ENCODE measurements around the gene ZDHHC14. TPM values are rescaled to one million over a fixed set of nuclear protein-coding genes. Genes with fewer than 3 reads are reported as not detected.

ZDHHC14 gene
- total and polyA plus RNA-seq, 4 donors = 4.3 to 18.3 (median 8.9) TPM

DNA sequence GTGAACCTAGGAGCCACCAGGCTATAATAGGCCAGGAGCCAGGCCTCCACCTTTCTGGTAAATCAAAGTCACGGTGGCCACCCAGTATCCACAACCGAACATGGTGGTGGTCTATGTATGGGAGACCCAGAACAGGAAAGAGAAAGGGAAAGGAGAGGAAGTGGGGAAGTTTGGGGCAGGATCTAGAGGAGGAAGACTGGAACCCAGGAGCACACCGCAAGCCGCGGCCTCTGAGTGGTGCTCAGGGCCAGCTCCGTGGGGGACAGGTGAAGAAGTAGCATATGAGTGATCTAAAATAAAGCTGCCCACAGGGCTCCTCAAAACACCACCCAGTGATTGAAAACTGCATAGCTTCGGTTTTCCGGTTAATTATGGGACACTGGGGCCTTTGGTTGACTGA is 214.8 kb downstream of the ZDHHC14 start:
- DNase-seq = no peak
- no peak for ATAC-seq (ENCODE audit: insufficient read depth, low FRiP score)
- Histone ChIP-seq H3K9ac (ENCODE audit: insufficient read depth in 1 of 2, low read length in 2 of 2) (no peak overlapping the region), H3K4me3 (no peak overlapping the region), H3K36me3 (ENCODE audit: control insufficient read depth in 4 of 4, insufficient read depth in 4 of 4, low read length in 4 of 4) (peaks cover 0 to 2% (median 0%) of the 10 kb centered on the region in 4 donors), H3K9me3 (ENCODE audit: control insufficient read depth in 4 of 4, insufficient read depth in 3 of 4, low read length in 3 of 4) (peaks cover 0 to under 1% (median 0%) of the 10 kb centered on the region in 4 donors), H3K27ac (ENCODE audit: low read depth in 1 of 2, low read length in 1 of 2) (no peak overlapping the region), H3K4me1 (ENCODE audit: control insufficient read depth in 5 of 5, insufficient read depth in 5 of 5, low read length in 5 of 5) (peaks cover 0 to 26% (median 5%) of the 10 kb centered on the region in 5 donors), H3K27me3 (ENCODE audit: control insufficient read depth in 3 of 3, insufficient read depth in 3 of 3, low read length in 2 of 3) (no peaks in the 10 kb centered on the region)
- 89 to 93% methylated on average over 8 of the region's 8 CpGs for WGBS, 2 donors
- TF ChIP-seq, protein P1, sequence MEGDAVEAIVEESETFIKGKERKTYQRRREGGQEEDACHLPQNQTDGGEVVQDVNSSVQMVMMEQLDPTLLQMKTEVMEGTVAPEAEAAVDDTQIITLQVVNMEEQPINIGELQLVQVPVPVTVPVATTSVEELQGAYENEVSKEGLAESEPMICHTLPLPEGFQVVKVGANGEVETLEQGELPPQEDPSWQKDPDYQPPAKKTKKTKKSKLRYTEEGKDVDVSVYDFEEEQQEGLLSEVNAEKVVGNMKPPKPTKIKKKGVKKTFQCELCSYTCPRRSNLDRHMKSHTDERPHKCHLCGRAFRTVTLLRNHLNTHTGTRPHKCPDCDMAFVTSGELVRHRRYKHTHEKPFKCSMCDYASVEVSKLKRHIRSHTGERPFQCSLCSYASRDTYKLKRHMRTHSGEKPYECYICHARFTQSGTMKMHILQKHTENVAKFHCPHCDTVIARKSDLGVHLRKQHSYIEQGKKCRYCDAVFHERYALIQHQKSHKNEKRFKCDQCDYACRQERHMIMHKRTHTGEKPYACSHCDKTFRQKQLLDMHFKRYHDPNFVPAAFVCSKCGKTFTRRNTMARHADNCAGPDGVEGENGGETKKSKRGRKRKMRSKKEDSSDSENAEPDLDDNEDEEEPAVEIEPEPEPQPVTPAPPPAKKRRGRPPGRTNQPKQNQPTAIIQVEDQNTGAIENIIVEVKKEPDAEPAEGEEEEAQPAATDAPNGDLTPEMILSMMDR (IDR thresholded peaks at IDR 0.05; ENCODE audit: control extremely low read depth, extremely low read depth) = no peak

DNA sequence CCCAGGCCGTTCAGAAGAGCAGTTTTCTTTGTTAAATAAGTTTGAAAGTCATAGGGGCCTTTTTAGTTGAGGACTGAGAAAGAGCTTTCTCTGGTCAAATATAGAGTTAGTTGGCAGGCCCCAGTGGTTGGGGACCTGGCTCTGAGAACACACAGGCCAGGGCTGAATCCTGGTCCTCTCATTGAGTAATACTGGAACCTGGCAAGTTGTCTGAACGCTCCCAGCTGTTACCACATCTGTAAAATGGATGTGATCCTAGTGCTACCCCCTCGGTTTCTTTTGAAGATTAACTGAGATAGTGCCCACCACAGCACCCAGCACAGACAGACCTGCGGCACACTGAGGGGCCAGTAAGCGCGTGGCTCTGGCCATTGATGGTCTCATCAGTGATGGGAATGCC is 215.5 kb downstream of the ZDHHC14 start:
- peaks cover 0 to 2% (median 0%) of the 10 kb centered on the region in 4 donors for H3K36me3 ChIP-seq (ENCODE audit: control insufficient read depth in 4 of 4, insufficient read depth in 4 of 4, low read length in 4 of 4)
- no peak overlapping the region for H3K9ac ChIP-seq (ENCODE audit: insufficient read depth in 1 of 2, low read length in 2 of 2)
- DNase-seq = peak in 1 of 3 donors; percentile 59
- TF ChIP-seq, protein P1 (IDR thresholded peaks at IDR 0.05; ENCODE audit: control extremely low read depth, extremely low read depth) = no peak
- H3K4me1 ChIP-seq (ENCODE audit: control insufficient read depth in 5 of 5, insufficient read depth in 5 of 5, low read length in 5 of 5) = peaks cover 0 to 26% (median 5%) of the 10 kb centered on the region in 5 donors
- 87 to 93% methylated on average over 6 of the region's 6 CpGs for WGBS, 2 donors
- H3K9me3 ChIP-seq (ENCODE audit: control insufficient read depth in 4 of 4, insufficient read depth in 3 of 4, low read length in 3 of 4) = peaks cover 0 to 2% (median 0%) of the 10 kb centered on the region in 4 donors
- no peak overlapping the region for H3K27ac ChIP-seq (ENCODE audit: low read depth in 1 of 2, low read length in 1 of 2)
- no peak for ATAC-seq (ENCODE audit: insufficient read depth, low FRiP score)
- no peak overlapping the region for H3K4me3 ChIP-seq
- no peaks in the 10 kb centered on the region for H3K27me3 ChIP-seq (ENCODE audit: control insufficient read depth in 3 of 3, insufficient read depth in 3 of 3, low read length in 2 of 3)

DNA sequence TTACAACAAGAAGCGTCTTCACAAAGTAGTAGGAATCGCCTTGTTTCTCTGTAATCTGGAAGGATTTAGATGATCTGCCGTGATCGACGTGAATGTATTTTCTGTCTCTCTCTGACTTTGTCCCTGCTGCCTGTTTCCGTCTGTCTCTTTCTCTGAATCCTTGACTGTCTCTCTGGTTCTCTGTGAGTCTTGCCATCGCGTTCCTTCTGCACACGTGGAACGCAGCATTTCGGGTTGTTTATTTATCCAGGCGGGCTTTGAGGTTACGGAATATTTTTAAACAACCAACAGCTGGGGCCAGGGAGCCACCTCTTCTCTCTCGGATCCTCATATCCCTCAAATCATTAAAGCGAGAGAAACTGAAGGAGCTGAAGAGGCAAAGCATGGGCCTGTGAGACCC is 215.9 kb downstream of the ZDHHC14 start:
- TF ChIP-seq, protein P1 (IDR thresholded peaks at IDR 0.05; ENCODE audit: control extremely low read depth, extremely low read depth) = no peak
- ATAC-seq (ENCODE audit: insufficient read depth, low FRiP score) (no peak), DNase-seq (peak in 2 of 3 donors; percentile 51 to 59)
- H3K4me1 ChIP-seq (ENCODE audit: control insufficient read depth in 5 of 5, insufficient read depth in 5 of 5, low read length in 5 of 5) = peaks cover 0 to 26% (median 5%) of the 10 kb centered on the region in 5 donors
- H3K27me3 ChIP-seq (ENCODE audit: control insufficient read depth in 3 of 3, insufficient read depth in 3 of 3, low read length in 2 of 3) = no peaks in the 10 kb centered on the region
- 78 to 91% methylated on average over 15 of the region's 15 CpGs for WGBS, 2 donors
- peak overlapping the region in 1 of 2 donors; percentile 77 for H3K9ac ChIP-seq (ENCODE audit: insufficient read depth in 1 of 2, low read length in 2 of 2)
- peaks cover 0 to 2% (median 0%) of the 10 kb centered on the region in 4 donors for H3K9me3 ChIP-seq (ENCODE audit: control insufficient read depth in 4 of 4, insufficient read depth in 3 of 4, low read length in 3 of 4)
- peaks cover 0 to 2% (median 0%) of the 10 kb centered on the region in 4 donors for H3K36me3 ChIP-seq (ENCODE audit: control insufficient read depth in 4 of 4, insufficient read depth in 4 of 4, low read length in 4 of 4)
- no peak overlapping the region for H3K27ac ChIP-seq (ENCODE audit: low read depth in 1 of 2, low read length in 1 of 2)
- no peak overlapping the region for H3K4me3 ChIP-seq

Data from lung (tissue), 12 donors.